Suprapubic skin (tissue), 4 donors: ENCODE results near the gene TBC1D9. TPM values are rescaled to one million over a fixed set of nuclear protein-coding genes. Genes with fewer than 3 reads are reported as not detected.

Experiments used
- DNase-seq, 2 donors: peaks; one replicate each; pipeline ENCODE4 v3.0.0-alpha.2; 2019; ENCODE audit warnings: low spot score in 2 of 2
- H3K27ac ChIP-seq: fragments of 200-600 bp; sonication (generic); one replicate; pipeline ENCODE4 v1.5.1; 2019
- H3K27me3 ChIP-seq: fragments of 200-600 bp; sonication (generic); one replicate; pipeline ENCODE4 v1.5.1; 2019
- H3K36me3 ChIP-seq: fragments of 200-600 bp; sonication (generic); one replicate; pipeline ENCODE4 v1.5.1; 2019
- H3K4me1 ChIP-seq: fragments of 200-600 bp; sonication (generic); one replicate; pipeline ENCODE4 v1.5.1; 2019
- H3K4me3 ChIP-seq: fragments of 200-600 bp; sonication (generic); one replicate; pipeline ENCODE4 v1.5.1; 2019; ENCODE audit warnings: mild to moderate bottlenecking
- H3K9me3 ChIP-seq: fragments of 200-600 bp; sonication (generic); one replicate; pipeline ENCODE4 v1.5.1; 2019
- CTCF ChIP-seq, 2 donors: fragments of 200-600 bp in 1 of 2; fragments of 450-650 bp in 1 of 2; sonication (generic) in 1 of 2; IDR thresholded peaks; one replicate each; pipeline ENCODE4 v1.5.1; 2016 to 2019; ENCODE audit warnings: antibody characterized with exemption in 2 of 2, mild to moderate bottlenecking in 1 of 2, moderate library complexity in 1 of 2
- EP300 ChIP-seq: sonication (generic); formaldehyde crosslinking; IDR thresholded peaks from one replicate; pipeline ENCODE4 v1.6.1; 2017; ENCODE audit warnings: antibody characterized with exemption
- POLR2A ChIP-seq, 2 donors: fragments of 450-650 bp; IDR thresholded peaks; one replicate each; pipeline ENCODE4 v1.6.1; 2017; ENCODE audit warnings: antibody characterized with exemption in 2 of 2, mild to moderate bottlenecking in 2 of 2, moderate library complexity in 2 of 2
- POLR2AphosphoS5 ChIP-seq, 3 donors: sonication (generic); formaldehyde crosslinking; IDR thresholded peaks; one replicate each; pipeline ENCODE4 v1.6.1; 2017; ENCODE audit warnings: antibody characterized with exemption in 3 of 3
- WGBS: methylation state at CpG from one replicate; pipeline ENCODE4 v1.1.5; 2018; 5-methylcytosine and 5-hydroxymethylcytosine counted together
- total RNA-seq, 4 donors: library from RNA; depleted of rRNA; stranded (reverse); fragments of >200 nt; gene quantifications; one replicate each; pipeline ENCODE4 v1.1.0, GENCODE V29; 2016

TBC1D9 gene
- total RNA-seq, 4 donors from 2014 or later = 5.7 to 9.8 (median 8.9) TPM

- no peaks in the 10 kb centered on the region for H3K27me3 ChIP-seq
- no peak for TF ChIP-seq POLR2AphosphoS5 (IDR thresholded peaks at IDR 0.05)
- TF ChIP-seq CTCF (IDR thresholded peaks at IDR 0.05) = no peak
- TF ChIP-seq EP300 = no peak
- no peak for TF ChIP-seq POLR2A (IDR thresholded peaks at IDR 0.05)
- H3K9me3 ChIP-seq = no peaks in the 10 kb centered on the region
- 96% methylated on average over 2 of the region's 2 CpGs for WGBS
- H3K27ac ChIP-seq = no peak overlapping the region
- no peaks in the 10 kb centered on the region for H3K36me3 ChIP-seq
- H3K4me3 ChIP-seq = no peak overlapping the region
- no peak for DNase-seq
- H3K4me1 ChIP-seq = peaks cover 18% of the 10 kb centered on the region
Measured at GRCh38 chr4:140706276-140706625, 49.9 kb downstream of the TBC1D9 start.

GRCh38 chr4:140705625-140706275 lies 50.4 kb downstream of the TBC1D9 start:
- no peak for DNase-seq
- H3K9me3 ChIP-seq = no peaks in the 10 kb centered on the region
- peaks cover 4% of the 10 kb centered on the region for H3K36me3 ChIP-seq
- H3K4me1 ChIP-seq = peaks cover 19% of the 10 kb centered on the region
- no peak overlapping the region for H3K4me3 ChIP-seq
- WGBS = 90% methylated on average over 6 of the region's 8 CpGs
- TF ChIP-seq POLR2AphosphoS5 (IDR thresholded peaks at IDR 0.05) (no peak), POLR2A (IDR thresholded peaks at IDR 0.05) (no peak), EP300 (no peak)
- no peak overlapping the region for H3K27ac ChIP-seq
- no peaks in the 10 kb centered on the region for H3K27me3 ChIP-seq

- peaks cover 5% of the 10 kb centered on the region for H3K36me3 ChIP-seq
- DNase-seq = no peak
- H3K4me1 ChIP-seq = peaks cover 19% of the 10 kb centered on the region
- H3K9me3 ChIP-seq = no peaks in the 10 kb centered on the region
- no peak overlapping the region for H3K4me3 ChIP-seq
- H3K27me3 ChIP-seq = no peaks in the 10 kb centered on the region
- no peak for TF ChIP-seq CTCF (IDR thresholded peaks at IDR 0.05)
- no peak for TF ChIP-seq EP300
- TF ChIP-seq POLR2A (IDR thresholded peaks at IDR 0.05) = no peak
- TF ChIP-seq POLR2AphosphoS5 (IDR thresholded peaks at IDR 0.05) = no peak
- 93% methylated on average over 2 of the region's 2 CpGs for WGBS
- H3K27ac ChIP-seq = no peak overlapping the region
Measured at GRCh38 chr4:140704964-140705363, 51.2 kb downstream of the TBC1D9 start.

GRCh38 chr4:140704392-140704960 lies 51.7 kb downstream of the TBC1D9 start:
- no peak for DNase-seq
- Histone ChIP-seq H3K4me1 (peaks cover 19% of the 10 kb centered on the region), H3K27me3 (no peaks in the 10 kb centered on the region), H3K9me3 (no peaks in the 10 kb centered on the region), H3K36me3 (peaks cover 5% of the 10 kb centered on the region), H3K4me3 (no peak overlapping the region), H3K27ac (no peak overlapping the region)
- no peak for TF ChIP-seq POLR2A (IDR thresholded peaks at IDR 0.05)
- no peak for TF ChIP-seq POLR2AphosphoS5 (IDR thresholded peaks at IDR 0.05)
- no peak for TF ChIP-seq EP300
- TF ChIP-seq CTCF (IDR thresholded peaks at IDR 0.05) = no peak
- 94% methylated on average over 4 of the region's 4 CpGs for WGBS

- TF ChIP-seq CTCF (IDR thresholded peaks at IDR 0.05) (no peak), POLR2AphosphoS5 (IDR thresholded peaks at IDR 0.05) (no peak), EP300 (no peak), POLR2A (IDR thresholded peaks at IDR 0.05) (no peak)
- Histone ChIP-seq H3K9me3 (no peaks in the 10 kb centered on the region), H3K4me3 (no peak overlapping the region), H3K36me3 (peaks cover 5% of the 10 kb centered on the region), H3K4me1 (peaks cover 19% of the 10 kb centered on the region), H3K27ac (no peak overlapping the region), H3K27me3 (no peaks in the 10 kb centered on the region)
- no peak for DNase-seq
- WGBS = 64% methylated on average over 2 of the region's 2 CpGs
Measured at GRCh38 chr4:140703463-140703862, 52.7 kb downstream of the TBC1D9 start.
